ENCODE data around the gene PPP1R13B.
A peak's percentile ranks its signal among the peaks of the same experiment; 100 is the strongest.

Gene PPP1R13B, protein sequence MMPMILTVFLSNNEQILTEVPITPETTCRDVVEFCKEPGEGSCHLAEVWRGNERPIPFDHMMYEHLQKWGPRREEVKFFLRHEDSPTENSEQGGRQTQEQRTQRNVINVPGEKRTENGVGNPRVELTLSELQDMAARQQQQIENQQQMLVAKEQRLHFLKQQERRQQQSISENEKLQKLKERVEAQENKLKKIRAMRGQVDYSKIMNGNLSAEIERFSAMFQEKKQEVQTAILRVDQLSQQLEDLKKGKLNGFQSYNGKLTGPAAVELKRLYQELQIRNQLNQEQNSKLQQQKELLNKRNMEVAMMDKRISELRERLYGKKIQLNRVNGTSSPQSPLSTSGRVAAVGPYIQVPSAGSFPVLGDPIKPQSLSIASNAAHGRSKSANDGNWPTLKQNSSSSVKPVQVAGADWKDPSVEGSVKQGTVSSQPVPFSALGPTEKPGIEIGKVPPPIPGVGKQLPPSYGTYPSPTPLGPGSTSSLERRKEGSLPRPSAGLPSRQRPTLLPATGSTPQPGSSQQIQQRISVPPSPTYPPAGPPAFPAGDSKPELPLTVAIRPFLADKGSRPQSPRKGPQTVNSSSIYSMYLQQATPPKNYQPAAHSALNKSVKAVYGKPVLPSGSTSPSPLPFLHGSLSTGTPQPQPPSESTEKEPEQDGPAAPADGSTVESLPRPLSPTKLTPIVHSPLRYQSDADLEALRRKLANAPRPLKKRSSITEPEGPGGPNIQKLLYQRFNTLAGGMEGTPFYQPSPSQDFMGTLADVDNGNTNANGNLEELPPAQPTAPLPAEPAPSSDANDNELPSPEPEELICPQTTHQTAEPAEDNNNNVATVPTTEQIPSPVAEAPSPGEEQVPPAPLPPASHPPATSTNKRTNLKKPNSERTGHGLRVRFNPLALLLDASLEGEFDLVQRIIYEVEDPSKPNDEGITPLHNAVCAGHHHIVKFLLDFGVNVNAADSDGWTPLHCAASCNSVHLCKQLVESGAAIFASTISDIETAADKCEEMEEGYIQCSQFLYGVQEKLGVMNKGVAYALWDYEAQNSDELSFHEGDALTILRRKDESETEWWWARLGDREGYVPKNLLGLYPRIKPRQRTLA

DNA sequence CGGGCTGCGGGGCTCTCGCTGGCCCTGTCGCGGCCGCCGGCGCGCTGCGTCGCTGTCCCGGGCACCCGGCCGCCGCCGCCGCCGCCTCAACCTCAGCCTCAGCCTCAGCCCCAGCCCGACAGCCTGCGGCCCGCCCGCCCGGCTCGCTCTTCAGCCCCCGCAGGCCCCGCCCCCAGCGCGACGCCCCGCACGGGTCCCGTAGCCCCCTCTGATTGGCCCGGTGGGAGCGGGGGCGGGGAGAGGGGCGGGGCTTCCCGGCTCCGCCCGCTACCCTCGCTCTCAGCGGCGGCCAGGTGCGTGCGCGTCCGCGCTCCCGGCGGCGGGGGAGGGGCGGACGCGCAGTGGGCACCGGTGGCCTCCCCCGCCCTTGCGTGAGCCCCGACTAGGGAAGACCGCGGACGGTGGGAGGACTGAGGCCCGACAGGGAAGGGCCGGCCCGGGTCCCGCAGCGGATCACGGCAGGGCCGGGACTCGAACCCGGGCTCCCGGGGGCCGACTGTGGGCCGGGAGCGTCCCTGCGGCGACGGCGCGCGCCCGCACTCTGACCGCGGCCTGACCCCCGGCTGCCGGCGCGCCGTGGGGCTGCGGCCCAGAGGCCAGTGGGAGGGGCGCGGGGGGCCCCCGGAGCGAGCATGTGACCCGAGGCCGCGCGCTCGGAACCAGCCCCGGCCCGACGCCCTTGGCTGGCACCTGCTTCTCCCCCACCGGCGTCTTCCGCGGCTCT, at the start of gene PPP1R13B:
Gene PPP1R13B, minus strand, starts transcription at position 125 of the 724 bp plus-strand sequence. CDS start 268 bp downstream, outside the sequence.
- TF ChIP-seq, protein P1, sequence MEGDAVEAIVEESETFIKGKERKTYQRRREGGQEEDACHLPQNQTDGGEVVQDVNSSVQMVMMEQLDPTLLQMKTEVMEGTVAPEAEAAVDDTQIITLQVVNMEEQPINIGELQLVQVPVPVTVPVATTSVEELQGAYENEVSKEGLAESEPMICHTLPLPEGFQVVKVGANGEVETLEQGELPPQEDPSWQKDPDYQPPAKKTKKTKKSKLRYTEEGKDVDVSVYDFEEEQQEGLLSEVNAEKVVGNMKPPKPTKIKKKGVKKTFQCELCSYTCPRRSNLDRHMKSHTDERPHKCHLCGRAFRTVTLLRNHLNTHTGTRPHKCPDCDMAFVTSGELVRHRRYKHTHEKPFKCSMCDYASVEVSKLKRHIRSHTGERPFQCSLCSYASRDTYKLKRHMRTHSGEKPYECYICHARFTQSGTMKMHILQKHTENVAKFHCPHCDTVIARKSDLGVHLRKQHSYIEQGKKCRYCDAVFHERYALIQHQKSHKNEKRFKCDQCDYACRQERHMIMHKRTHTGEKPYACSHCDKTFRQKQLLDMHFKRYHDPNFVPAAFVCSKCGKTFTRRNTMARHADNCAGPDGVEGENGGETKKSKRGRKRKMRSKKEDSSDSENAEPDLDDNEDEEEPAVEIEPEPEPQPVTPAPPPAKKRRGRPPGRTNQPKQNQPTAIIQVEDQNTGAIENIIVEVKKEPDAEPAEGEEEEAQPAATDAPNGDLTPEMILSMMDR (IDR thresholded peaks at IDR 0.05): no peak
- Histone ChIP-seq H3K27ac (peak within 1 kb of the TSS; percentile 54 to 91), H3K4me3 (peak within 1 kb of the TSS; percentile 89)
- DNase-seq (ENCODE audit: low spot score): no peak

GRCh38 chr14:103896578-103896977, 49.2 kb upstream of the PPP1R13B start:
- Histone ChIP-seq H3K27ac (no peak overlapping the region), H3K4me3 (no peak overlapping the region)
- DNase-seq (ENCODE audit: low spot score): no peak
- TF ChIP-seq, protein P1 (IDR thresholded peaks at IDR 0.05): no peak

GRCh38 chr14:103894723-103895059, 47.3 kb upstream of the PPP1R13B start:
- TF ChIP-seq, protein P1 (IDR thresholded peaks at IDR 0.05): no peak
- Histone ChIP-seq H3K4me3 (no peak overlapping the region), H3K27ac (no peak overlapping the region)
- DNase-seq (ENCODE audit: low spot score): peak; percentile 53

- Histone ChIP-seq H3K4me3 (no peak overlapping the region), H3K27ac (no peak overlapping the region)
- TF ChIP-seq, protein P1 (IDR thresholded peaks at IDR 0.05): no peak
- DNase-seq (ENCODE audit: low spot score): peak; percentile 61
Observed at GRCh38 chr14:103894034-103894722, 46.8 kb upstream of the PPP1R13B start.

DNA sequence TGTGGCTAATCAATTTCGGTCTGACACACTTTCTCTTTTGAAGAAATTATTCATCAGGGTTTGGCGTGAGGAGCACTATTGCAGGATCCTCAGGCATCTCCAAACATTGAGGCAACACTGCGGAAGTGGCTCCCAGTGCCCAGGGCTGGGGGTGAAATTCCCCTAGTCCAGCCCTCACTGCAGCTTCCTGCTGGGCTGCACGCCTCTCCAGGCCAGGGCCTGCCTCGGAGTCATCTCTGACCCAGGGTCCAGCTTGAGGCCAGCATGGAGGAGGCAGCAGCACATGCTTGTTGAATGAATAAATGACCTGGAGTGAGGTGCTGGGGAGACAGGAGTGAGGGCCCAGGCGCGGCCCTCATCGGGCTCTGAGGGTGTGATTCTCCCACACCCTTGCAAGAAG, 44.9 kb upstream of the PPP1R13B start:
- no peak overlapping the region for H3K4me3 ChIP-seq
- peak; percentile 58 for DNase-seq (ENCODE audit: low spot score)
- no peak overlapping the region for H3K27ac ChIP-seq
- TF ChIP-seq, protein P1 (IDR thresholded peaks at IDR 0.05): no peak

DNA sequence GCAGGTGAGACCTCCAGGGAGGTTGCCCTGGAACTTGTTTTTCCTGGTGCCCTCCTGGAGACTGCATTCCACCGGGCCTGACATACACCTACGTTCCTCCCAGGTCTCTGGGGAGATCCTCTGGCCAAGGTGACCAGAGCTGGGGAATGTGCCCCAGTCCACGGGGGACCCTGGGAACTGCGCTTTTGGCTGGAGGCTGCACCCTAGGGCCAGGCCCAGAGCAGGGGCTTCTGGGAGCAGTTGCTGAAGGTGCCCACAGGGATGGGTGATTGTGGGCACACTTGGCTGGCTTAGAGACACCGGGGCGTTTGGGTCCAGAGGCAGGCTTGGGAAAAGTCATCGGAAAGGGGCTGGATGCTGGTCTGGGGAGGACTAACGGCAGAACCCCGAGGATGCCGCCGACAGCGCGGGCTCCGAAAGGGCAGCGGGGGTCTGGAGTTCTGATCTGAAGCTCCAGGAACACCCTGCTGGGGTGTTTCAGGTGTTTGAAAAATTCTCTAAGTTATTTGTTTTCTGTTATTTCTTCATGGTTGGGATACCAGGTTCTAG, 44.4 kb upstream of the PPP1R13B start:
- Histone ChIP-seq H3K4me3 (no peak overlapping the region), H3K27ac (no peak overlapping the region)
- TF ChIP-seq, protein P1 (IDR thresholded peaks at IDR 0.05): no peak
- peak; percentile 67 for DNase-seq (ENCODE audit: low spot score)

Data from coronary artery (tissue), 2 donors.